DMS153 treated with DMSO at 0.1 percent for 48 hours (cell line): Measurements from ENCODE around the gene PARD6B.
A peak's percentile ranks its signal among the peaks of the same experiment; 100 is the strongest.
"Not testable (repeated sequence)": the region's sequence is repeated elsewhere in the genome, so short reads cannot be mapped to it uniquely, and the experiment has no call there.

ENCODE experiments used
- DNase-seq: peaks from one replicate; lab custom pipeline; 2025; ENCODE audit not compliant: unreplicated experiment; lab: John Stamatoyannopoulos, UW

PARD6B gene

GRCh38 chr20:50731055-50731929 is at the start of gene PARD6B:
Gene PARD6B, plus strand, starts transcription at chr20:50731580. Its CDS starts 207 bp downstream, at chr20:50731787.
- DNase-seq = peak; percentile 97

DNA sequence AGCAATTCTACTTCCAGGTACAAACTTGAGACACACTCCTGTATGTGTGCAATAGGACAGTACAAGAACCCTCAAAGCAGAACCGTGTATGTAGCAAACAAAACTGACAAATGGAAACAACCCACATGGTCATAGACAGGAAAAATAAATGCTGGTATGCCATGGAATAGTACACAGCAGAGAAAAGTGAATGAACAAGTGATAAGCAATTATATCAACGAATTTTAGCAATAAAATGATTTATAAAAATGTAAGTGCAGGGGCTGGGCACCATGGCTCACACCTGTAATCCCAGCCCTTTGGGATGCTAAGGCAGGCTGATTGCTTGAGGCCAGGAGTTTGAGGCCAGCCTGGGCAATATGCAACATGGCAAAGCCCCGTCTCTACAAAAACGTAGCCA is 49.3 kb upstream of the PARD6B start:
- no peak for DNase-seq

DNA sequence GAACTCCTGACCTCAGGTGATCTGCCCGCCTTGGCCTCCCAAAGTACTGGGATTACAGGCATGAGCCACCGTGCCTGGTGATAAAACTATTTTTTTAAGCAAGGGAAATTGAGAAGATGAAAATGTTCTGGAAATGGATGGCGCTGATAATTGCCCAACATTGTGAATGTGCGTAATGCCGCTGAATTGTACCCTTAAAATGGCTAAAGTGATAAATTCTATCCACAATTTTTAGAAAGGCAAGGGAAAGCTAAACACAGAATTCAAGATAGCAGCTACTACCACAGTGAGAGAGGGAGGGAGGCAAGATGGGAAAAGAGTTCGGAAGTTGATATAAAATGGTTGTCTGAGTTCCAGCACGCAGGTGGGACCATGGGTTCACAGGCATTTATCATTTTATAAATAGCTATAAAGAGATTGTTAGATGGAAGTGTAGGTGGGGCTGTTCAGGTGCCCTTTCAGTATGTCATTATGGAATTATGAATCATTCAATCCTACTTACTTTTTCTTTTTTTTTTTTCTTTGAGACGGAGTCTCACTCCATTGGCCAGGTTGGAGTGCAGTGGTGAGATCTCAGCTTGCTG is 48.3 kb upstream of the PARD6B start:
- no peak for DNase-seq

DNA sequence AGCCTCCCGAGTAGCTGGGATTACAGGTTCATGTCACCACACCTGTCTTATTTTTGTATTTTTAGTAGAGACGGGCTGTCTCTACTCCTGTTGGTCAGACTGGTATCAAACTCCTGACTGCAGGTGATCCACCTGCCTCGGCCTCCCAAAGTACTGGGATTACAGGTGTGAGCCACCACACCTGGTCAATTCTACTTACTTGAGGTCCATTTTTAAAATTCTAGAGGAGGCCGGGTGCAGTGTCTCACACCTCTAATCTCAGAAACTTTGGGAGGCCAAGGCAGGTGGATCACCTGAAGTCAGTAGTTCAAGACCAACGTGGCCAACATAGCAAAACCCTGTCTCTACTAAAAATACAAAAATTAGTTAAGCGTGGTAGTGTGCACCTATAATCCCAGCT is 47.8 kb upstream of the PARD6B start:
- no peak for DNase-seq

GRCh38 chr20:50686821-50687220 is 44.6 kb upstream of the PARD6B start:
- DNase-seq = no peak

DNA sequence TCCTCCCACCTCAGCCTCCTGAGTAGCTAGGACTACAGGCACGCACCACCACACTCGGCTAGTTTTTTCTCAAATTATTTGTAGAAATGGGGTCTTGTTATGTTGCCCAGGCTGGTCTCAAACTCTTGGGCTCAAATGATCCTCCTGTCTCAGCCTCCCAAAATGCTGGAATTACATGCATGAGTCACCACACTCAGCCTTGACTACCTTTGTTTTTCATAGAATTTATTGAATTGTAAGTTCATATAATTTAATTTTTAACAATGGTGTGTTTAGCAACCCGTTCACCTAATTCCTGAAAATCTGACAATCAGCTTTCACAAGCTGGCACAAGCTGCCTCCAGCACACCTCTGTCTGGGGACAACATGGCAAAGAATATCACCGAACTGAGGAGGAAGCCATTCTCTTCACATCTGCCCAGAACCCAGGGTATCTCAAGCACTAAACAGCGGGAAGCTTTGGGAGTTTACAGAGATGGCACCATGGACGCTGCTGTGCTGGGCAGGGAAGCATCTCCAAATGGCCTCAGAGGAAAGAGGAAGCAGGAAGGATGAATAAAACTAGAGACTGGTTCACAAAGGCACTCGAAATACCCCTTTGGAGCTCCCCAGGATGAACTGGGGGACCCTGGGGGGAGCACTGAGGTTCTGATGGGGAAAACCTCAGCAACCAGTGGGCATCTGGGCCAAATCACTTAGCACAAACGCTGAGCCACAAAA is 43.0 kb upstream of the PARD6B start:
- DNase-seq = no peak

DNA sequence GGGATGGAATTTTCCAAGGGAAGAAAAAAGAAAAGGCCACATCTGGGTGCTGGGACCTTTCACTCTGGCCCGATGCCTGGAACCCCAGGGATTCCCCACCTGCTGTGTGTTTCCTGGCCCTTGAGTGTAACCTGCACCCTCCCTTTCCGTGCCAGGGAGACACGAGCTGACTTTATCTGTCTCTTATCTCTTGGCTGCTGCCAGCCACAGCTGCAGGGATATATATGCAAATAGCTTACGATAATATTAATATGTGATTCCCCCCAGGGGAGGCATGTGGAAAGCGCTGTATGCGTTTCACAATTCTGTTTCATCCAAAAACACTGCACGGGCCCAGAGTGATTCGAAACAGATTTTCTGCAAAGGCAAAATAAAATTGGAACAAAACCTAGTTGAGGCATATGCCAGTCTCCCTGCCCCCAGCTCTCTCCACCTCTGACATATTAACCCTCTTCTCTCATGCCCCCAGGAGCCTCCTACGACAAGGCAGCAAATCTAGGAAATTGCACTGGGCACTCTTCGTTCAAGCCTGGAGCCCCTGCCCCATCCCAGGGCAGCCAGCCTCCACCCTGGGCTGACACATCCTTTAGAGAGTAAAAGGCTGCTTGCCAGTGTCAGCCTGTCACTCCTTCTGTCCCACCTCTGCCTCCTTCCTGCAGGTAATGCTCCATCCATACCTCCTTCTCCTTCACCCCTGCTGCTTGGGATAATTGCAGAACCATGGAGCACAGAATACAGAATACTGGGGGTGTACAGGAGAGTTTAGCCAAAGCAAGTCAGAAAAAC is 41.3 kb upstream of the PARD6B start:
- no peak for DNase-seq

- DNase-seq = no peak
Measured at GRCh38 chr20:50690650-50691572, 40.5 kb upstream of the PARD6B start, which contains the start of gene RIPOR3. Gene RIPOR3, minus strand, starts transcription at chr20:50691542. Its CDS starts 414 bp downstream, at chr20:50691128.

GRCh38 chr20:50691573-50692551 is 39.5 kb upstream of the PARD6B start:
- DNase-seq = no peak

DNA sequence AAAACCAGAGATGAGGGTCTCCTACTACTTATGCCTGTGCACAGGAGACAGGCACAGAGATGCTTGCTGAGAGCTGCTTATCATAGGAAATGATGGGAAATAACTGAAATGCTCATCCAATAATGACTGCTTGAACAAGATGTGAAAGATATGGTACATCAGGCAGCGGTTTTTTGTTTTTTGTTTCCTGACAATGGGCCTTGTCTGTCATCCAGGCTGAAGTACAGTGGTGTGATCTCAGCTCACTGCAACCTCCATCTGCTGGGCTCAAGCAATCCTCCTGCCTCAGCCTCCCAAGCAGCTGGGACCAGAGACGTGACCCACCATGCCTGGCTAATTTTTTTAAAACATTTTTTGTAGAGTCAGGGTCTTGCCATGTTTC is 38.8 kb upstream of the PARD6B start:
- DNase-seq = no peak

DNA sequence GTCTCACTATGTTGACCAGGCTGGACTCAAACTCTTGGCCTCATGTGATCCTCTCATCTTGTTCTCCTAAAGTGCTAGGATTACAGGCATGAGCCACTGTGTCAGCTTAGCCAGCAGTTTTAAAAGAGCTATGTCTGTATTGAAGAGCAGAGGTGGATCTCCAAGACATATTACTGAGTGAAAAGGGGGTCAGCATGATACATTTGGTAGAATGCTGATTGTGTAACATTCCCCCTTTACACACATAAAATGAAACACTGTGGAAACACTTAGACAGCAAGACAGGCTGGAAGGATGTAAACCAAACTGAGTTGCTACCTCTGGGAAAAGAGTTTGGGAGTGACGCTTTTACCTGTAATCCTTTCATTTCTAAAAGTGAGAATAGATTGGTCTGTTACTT is 38.4 kb upstream of the PARD6B start:
- no peak for DNase-seq

DNA sequence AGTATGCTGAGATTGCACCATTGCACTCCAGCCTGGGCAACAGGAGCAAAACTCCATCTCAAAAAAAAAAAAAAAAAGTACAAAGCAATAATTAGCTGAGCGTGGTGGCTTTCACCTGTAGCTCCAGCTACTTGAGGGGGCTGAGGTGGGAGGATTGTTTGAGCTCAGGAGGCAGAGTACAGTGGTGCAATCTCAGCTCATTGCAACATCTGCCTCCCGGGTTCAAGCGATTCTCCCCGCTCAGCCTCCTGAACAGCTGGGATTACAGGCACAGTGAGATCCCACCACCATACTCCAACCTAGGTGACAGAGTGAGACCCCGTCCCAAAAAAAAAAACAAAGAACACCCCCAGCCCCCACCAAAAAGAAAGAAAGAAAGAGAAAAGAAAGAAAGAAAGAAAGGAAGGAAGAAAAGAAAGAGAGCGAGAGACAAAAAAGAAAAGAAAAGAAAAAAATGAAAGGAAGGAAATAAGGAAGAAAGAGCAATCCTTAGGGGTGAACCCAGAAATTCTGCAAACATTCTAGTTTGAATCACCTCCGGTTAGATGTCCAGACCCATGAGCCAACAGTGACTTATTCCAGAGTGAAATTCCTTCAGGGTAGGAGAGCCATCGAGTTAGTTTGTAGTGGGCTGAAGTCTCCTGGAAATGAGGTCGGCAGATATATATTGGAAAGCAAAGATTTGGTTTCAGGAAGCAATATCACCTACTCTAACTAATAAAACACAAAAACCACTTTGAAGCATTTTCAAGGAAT is 36.8 kb upstream of the PARD6B start:
- DNase-seq = no peak

DNA sequence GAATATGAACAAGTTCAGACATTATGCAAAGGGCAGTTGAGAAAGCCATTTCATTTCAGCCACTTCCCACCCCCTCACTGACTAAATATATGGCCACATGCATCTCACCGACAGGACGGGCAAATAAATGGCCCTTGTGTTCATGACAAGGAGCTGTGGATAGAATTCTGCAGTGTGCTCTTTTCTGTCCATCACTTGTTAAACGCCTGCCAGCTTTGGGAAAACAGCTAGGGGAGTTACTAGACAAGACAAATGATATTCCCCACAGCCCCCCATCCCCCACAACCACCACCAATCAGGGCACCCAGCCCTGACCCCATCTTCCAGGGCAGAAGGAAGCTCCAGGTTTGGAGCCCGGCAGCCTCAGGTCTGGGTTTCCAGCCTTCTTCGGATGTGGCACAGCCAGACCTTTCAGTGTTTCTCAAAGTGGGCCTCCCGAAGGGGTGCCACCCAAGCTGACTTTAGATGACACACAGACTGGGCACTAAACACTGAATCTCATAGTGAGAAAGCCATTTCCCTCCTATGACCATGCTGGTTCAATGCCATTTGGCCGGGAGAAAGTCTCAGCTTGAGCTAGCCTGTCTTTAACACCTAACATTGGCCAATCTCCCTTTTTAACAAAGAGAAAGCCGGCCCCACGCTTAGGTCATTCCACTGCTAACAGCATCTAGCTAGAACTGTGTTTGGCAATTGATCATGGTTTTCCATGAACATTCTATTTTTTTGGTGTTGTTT is 36.1 kb upstream of the PARD6B start:
- no peak for DNase-seq

DNA sequence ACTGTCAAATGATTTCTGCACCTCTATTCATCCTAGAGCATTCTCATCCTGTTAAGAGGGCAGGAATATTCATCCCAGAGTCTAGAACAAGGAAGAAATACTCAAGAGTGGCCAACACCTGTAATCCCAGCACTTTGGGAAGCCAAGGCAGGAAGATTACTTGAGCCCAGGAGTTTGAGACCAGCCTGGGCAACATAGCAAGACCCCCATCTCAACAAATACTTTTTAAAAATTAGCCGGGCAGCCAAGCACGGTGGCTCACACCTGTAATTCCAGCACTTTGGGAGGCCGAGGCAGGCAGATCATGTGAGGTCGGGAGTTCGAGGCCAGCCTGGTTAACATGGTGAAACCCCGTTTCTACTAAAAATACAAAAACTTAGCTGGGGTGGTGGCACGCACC is 33.1 kb upstream of the PARD6B start:
- not testable (repeated sequence) for DNase-seq

GRCh38 chr20:50699688-50700087 is 31.7 kb upstream of the PARD6B start:
- no peak for DNase-seq

DNA sequence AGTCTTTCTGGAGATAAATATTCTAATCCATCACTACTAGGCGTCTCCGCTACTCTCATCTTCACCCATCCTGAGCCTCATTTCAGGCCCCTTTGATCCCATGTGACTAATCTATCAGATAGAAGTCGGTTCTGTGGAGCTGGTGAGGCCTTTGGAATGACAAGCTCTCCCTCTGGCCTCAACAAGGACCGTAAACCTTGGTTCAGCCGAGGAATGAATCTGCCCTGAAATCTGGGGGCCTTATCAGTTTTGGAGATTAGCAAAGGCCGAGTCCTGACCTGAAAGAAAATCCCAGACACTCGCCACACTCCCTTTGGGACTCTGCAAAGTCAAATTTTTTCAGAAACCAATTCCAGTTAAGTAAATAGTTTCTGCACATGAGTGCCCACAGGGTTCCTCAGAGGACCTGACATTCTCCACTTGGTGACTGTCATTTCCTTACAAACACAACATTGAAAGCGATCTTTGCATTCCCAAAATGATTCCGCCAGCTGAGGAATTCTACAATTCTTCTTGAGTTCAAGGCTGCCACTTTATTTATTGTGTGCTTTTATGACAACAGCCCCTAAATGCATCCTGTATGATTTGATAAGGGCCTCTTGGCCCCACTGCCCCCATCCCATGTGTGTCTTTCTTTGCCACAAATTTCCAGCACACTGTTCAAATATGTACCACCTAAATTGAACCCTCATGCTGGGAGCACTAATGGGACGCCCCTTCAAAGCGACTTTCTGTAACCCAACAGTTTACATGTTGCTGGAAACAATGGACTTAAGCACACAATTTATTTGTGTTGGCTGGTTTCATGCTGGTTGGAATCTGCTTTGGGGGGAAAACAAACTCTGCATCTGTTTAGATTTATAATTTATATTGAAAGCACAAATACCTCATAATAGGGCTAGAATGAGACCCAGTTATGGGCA is 30.1 kb upstream of the PARD6B start:
- DNase-seq = no peak
